HG02852 (cell line): Measurements from ENCODE around the gene CCDC91.
"Not testable (repeated sequence)": the region's sequence is repeated elsewhere in the genome, so short reads cannot be mapped to it uniquely, and the experiment has no call there.

ENCODE experiments used
- ATAC-seq: cut with Tn5 transposase; IDR thresholded peaks from one replicate; pipeline ENCODE4 v1.9.1; 2021; ENCODE audit warnings: mild to moderate bottlenecking, moderate library complexity; ENCODE audit not compliant: unreplicated experiment

CCDC91 gene

GRCh38 chr12:28350502-28350901 lies 160.2 kb downstream of the CCDC91 start:
- no peak for ATAC-seq

DNA sequence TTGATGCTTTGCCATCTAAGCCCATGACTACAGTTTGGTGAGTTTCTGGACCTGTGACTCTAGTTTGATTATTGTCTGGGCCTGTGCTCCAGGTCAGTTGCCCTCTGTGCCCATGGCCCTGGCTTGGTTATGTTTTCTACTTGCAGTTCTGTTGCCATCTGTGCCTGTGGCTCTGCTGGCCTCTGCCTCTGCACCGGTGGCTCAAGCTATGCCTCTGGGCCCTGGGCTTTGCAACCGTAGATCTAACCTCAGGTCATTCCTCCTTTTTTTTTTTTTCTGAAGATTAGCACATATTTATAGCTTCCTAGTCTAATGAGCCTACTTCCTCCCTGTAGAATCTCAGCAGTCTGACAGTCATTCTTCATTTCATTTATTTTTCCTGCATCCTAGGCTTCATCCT lies 161.2 kb downstream of the CCDC91 start:
- ATAC-seq = no peak

GRCh38 chr12:28355161-28355560 lies 164.9 kb downstream of the CCDC91 start:
- ATAC-seq = no peak

DNA sequence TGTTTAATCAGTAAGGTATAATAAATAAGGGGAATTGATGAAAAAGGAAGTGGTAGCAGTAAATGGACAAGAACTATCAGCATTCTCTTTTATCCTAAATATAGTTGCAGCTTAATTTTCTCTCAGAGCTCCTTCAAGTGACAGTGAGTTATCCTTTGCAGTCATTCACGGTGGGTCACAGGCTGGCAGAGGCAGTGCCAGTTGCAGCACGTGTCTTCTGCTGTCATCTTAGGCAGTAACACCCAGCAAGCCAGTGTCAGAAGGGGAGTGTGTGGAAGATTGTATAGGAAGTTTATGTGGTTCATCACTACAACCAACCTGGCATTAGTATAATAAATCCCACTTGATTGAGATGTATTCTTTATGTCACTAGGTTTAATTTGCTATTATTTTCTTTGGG lies 170.0 kb downstream of the CCDC91 start:
- ATAC-seq = no peak

GRCh38 chr12:28367326-28367725 lies 177.1 kb downstream of the CCDC91 start:
- no peak for ATAC-seq

DNA sequence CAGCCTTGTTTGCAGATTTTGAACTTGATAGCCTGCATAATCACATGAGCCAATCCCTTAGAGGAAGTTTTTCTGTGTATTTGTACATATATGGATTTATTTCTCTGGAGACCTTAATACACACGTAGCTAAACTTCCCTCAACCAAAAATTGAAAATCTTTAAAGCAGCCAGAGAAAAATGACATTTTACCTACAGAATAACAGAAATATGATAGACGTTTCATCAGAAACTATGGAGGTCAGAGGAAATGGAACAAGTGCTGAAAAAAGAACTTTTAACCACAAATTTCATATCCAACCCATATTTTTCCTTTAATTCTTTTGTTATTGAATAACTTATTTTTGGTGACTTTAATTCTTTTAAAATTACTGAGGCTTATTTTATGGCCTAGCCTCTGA lies 177.7 kb downstream of the CCDC91 start:
- no peak for ATAC-seq

GRCh38 chr12:28369483-28369882 lies 179.2 kb downstream of the CCDC91 start:
- no peak for ATAC-seq

- ATAC-seq = no peak
Observed at GRCh38 chr12:28374556-28374955, 184.3 kb downstream of the CCDC91 start.

DNA sequence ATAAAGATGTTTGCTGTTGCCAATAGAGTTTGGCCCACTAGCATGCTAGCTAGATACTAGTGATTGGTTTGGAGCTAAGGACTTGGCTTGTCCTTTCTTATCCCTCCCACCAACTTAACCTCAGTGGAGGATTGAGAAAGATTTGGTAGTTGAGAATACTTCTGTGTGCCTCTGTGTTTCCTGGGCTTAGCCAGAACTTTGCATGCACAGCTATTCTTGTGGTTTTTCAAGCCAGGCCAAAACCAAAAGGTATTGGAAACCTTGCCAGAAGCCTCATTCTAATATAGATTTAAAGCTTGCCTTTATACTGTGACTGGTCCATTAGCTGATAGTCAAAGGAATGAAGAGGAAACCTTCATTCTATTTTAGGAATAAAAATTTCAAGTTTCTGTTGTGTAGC lies 188.5 kb downstream of the CCDC91 start:
- ATAC-seq = no peak

DNA sequence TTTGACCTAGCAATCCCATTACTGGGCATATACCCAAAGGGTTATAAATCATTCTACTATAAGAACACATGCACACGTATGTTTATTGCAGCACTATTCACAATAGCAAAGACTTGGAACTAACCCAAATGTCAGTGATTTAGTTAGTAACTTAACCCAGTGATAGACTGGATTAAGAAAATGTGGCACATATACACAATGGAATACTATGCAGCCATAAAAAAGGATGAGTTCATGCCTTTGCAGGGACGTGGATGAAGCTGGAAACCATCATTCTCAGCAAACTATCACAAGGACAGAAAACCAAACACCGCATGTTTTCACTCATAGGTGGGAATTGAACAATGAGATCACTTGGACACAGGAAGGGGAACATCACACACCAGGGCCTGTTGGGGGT lies 189.5 kb downstream of the CCDC91 start:
- not testable (repeated sequence) for ATAC-seq

DNA sequence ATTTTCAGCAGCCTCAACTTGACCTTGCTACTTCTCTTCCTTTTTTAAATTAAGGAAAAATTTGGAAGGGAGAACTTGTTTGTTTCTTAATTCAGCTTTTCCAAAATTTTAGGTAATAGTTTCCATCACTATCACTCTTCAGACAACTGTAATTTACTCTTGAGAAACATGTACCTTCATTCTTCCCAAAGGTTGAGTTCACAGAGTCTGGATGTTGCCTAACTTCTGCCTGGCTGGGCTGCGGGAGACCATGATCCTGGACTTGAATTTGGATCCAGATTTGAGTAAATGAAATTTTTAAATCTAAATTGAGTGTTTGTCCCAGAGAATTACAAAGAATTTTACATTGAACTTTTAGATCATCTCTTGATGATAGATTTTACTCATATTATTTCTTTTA lies 193.1 kb downstream of the CCDC91 start:
- ATAC-seq = no peak

GRCh38 chr12:28388879-28389278 lies 198.6 kb downstream of the CCDC91 start:
- no peak for ATAC-seq

DNA sequence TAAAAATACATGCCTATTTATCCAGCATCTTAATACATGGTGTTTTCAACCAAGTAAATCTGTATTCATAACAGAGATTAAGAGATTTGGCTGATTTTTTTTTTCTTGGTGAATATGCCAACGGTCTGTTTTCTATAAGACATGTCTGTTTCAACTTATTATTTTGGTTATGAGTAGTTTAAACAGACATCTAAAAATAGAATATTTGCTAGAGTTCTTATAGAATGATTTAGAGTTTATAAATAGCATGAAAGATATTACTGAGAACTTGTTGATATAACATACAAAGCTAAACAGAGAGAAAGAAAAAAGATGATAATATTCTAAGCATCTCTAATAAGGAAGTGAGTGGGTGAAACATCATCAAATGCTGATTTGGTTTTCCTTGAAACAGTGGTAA lies 199.9 kb downstream of the CCDC91 start:
- ATAC-seq = no peak

DNA sequence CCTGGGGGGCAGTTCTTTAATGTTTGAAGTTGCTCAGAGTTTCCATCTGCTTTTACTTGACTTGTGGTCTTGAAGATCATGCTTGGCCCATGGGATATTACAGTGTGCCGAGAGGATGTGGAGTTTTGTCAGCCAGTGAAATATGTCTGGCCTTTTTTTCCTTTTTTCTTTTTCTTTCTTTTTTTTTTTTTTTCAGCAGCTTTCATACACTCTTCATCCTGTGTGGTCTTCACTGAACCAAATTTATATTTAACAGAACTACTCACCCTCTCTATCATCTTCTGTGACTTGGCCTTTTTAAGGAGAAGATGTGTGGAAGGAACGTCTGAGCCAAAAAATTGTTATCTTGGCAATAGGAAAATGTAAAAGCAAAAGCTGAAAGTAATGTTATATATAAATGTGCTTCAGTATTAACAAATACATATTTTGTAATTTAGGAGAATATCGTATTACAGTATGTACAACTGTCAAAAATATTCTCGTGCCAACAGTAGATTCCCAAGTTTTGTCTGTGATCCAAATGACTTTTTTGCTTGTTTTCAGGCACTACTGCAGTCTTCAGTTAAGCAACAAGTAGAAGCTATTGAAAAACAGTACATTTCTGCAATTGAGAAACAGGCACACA lies 200.6 kb downstream of the CCDC91 start:
- no peak for ATAC-seq

DNA sequence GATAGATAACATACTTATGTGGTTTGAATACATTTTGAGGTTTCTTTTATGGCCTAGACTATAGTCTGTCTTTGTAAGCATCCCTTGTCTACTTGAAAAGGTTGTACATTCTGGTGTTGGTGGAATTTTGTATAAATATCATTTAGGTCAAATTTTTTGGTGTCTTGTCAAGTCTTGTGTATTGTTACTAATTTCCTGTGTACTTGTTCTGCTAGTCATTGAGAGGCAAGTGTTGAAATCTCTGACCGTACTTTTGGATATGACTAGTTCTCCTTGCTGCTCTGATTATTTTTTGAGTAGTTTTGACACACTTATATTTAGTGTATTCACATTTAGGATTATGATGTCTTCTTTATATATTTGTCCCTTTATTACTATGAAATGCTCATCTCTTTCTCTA lies 219.6 kb downstream of the CCDC91 start:
- no peak for ATAC-seq

- ATAC-seq = no peak
Observed at GRCh38 chr12:28413460-28414109, 223.3 kb downstream of the CCDC91 start.

GRCh38 chr12:28415755-28416154 lies 225.5 kb downstream of the CCDC91 start:
- ATAC-seq = no peak

- ATAC-seq = no peak
Observed at GRCh38 chr12:28421374-28421773, 231.1 kb downstream of the CCDC91 start.

- ATAC-seq = no peak
Observed at GRCh38 chr12:28424965-28425364, 234.7 kb downstream of the CCDC91 start.

DNA sequence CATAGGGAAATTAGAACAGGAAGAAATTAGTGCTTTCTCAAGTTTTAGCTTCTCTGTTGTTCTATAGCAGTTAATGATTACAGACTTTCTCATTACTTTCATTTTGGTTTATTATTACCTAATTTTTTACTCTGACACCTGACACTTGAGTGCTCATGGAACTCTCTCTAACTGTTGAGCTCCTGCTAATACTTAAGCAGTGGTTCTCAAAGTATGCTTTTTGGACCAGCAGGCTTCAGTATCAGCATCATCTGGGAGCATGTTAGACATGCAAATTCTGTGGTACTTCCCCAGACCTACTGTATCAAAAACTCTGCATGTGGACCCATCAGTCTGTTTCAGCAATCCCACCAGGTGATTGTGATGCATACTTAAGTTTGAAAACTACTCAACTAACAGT lies 235.3 kb downstream of the CCDC91 start:
- ATAC-seq = no peak

DNA sequence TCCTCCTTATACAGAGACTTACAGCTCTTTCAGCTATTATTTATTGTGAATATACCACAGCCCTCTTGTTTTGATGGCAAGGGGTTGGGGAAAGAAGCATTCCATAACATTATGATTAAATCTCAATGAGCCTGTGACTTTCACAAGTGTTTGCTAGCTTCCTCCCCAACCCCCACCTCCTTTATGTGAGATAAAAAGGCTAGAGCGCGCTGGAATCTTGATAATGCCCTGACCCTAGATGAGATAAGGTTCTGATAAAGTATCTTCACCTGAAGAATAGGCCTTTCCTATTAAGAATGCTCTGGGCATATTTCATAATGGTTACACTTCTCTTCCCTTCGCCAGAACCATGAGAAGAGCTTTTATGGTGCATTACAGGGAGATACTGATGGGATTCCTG lies 236.8 kb downstream of the CCDC91 start:
- no peak for ATAC-seq

DNA sequence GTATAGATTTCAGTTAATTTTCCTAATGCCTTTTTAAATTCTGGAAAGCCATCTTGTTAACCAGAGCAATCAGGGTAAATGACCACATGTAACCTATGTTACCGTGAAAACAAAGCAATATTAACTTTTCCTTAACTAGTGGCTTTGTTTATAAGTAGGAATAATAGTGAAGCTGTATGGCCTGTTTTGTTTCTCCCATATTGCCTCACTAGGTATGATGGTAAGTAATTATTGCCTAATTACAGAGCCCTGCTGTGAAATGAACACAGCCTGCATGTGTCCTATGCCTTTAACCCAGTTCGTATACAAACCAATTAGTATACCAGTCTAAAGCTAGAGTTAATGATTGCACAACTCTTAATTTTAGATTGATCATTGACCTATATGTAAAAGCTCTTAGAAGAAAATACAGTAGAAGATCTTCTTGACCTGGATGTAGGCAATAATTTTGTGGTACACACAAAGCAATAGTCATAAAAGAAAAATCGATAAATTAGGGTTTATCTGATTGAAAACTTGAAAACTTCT lies 249.9 kb downstream of the CCDC91 start:
- no peak for ATAC-seq

DNA sequence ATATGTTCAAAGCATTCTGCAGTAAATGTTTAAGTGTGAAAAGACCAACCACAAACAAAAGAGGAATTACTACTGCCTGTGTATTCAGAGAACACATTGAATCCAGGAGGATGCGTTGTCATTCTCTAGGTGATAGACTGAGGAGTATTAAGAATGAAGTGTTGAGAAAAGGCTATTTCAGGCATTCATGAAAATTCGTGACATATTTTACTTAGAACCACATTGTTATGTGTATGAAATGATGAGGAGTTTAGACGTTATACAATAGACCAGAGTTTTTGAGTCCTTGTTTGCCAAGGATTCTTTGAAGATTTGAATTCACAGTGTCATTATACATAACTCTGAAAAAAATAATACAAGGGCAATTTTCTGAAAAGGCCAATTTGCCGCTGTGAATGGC lies 251.8 kb downstream of the CCDC91 start:
- no peak for ATAC-seq
